H9 (cell line): ENCODE data around the gene MN1. TPM values are rescaled to one million over a fixed set of nuclear protein-coding genes. Genes with fewer than 3 reads are reported as not detected.

Source experiments
- DNase-seq: peaks from one replicate; pipeline ENCODE4 v3.0.0-alpha.2; 2017
- H2AFZ ChIP-seq: one replicate; pipeline ENCODE4 v1.6.1; 2013; ENCODE audit warnings: mild to moderate bottlenecking, low read length, control low read depth, moderate library complexity
- H2AK5ac ChIP-seq: 2 replicates; pipeline ENCODE4 v1.6.1; 2013; ENCODE audit warnings: low read length, control low read depth, mixed read lengths; ENCODE audit not compliant: insufficient read length
- H2BK120ac ChIP-seq: one replicate; pipeline ENCODE4 v1.6.1; 2013; ENCODE audit warnings: low read depth, mild to moderate bottlenecking, low read length, control low read depth, inconsistent platforms; ENCODE audit not compliant: poor library complexity, severe bottlenecking
- H2BK12ac ChIP-seq: 2 replicates; pipeline ENCODE4 v1.6.1; 2013; ENCODE audit warnings: low read length, control low read depth, mixed read lengths, low read depth; ENCODE audit not compliant: insufficient read length
- H2BK15ac ChIP-seq: 2 replicates; pipeline ENCODE4 v1.6.1; 2013; ENCODE audit warnings: low read depth, low read length, control low read depth
- H2BK20ac ChIP-seq: one replicate; pipeline ENCODE4 v1.6.1; 2013; ENCODE audit warnings: low read depth, mild to moderate bottlenecking, low read length, control low read depth, inconsistent platforms; ENCODE audit not compliant: poor library complexity, severe bottlenecking
- H2BK5ac ChIP-seq: 2 replicates; pipeline ENCODE4 v1.6.1; 2013; ENCODE audit warnings: low read length, control low read depth, mixed read lengths; ENCODE audit not compliant: insufficient read length
- H3K14ac ChIP-seq: 2 replicates; pipeline ENCODE4 v1.6.1; 2013; ENCODE audit warnings: low read length, control low read depth; ENCODE audit not compliant: insufficient read depth
- H3K18ac ChIP-seq: 2 replicates; pipeline ENCODE4 v1.6.1; 2013; ENCODE audit warnings: low read depth, mild to moderate bottlenecking, mixed read lengths, low read length, control low read depth; ENCODE audit not compliant: insufficient read length
- H3K23ac ChIP-seq: 2 replicates; pipeline ENCODE4 v1.6.1; 2013; ENCODE audit warnings: low read length, control low read depth, mixed read lengths, low read depth; ENCODE audit not compliant: insufficient read length
- H3K23me2 ChIP-seq: 2 replicates; pipeline ENCODE4 v1.6.1; 2013; ENCODE audit warnings: low read depth, mild to moderate bottlenecking, mixed read lengths, low read length, control low read depth; ENCODE audit not compliant: insufficient read length, poor library complexity, severe bottlenecking
- H3K27ac ChIP-seq: 2 replicates; pipeline ENCODE4 v1.5.1; 2013; ENCODE audit warnings: low read length, control low read depth, mixed read lengths, low read depth; ENCODE audit not compliant: insufficient read length
- H3K27me3 ChIP-seq: 2 replicates; pipeline ENCODE4 v1.6.1; 2013; ENCODE audit warnings: low read length, control low read depth, inconsistent platforms; ENCODE audit not compliant: insufficient read depth
- H3K4ac ChIP-seq: 2 replicates; pipeline ENCODE4 v1.6.1; 2013; ENCODE audit warnings: low read depth, mild to moderate bottlenecking, control low read depth, inconsistent platforms, low read length, moderate library complexity
- H3K4me1 ChIP-seq: 2 replicates; pipeline ENCODE4 v1.6.1; 2013; ENCODE audit warnings: low read length, control low read depth, inconsistent platforms; ENCODE audit not compliant: insufficient read depth
- H3K4me2 ChIP-seq: 2 replicates; pipeline ENCODE4 v1.6.1; 2013; ENCODE audit warnings: low read length, control low read depth, mixed read lengths; ENCODE audit not compliant: insufficient read length, insufficient read depth
- H3K56ac ChIP-seq: 2 replicates; pipeline ENCODE4 v1.6.1; 2013; ENCODE audit warnings: low read depth, mild to moderate bottlenecking, mixed read lengths, low read length, control low read depth; ENCODE audit not compliant: insufficient read length
- H3K79me1 ChIP-seq: 2 replicates; pipeline ENCODE4 v1.6.1; 2013; ENCODE audit warnings: low read depth, mild to moderate bottlenecking, moderate library complexity, low read length, control low read depth, inconsistent platforms; ENCODE audit not compliant: insufficient read depth, poor library complexity, severe bottlenecking
- H3K79me2 ChIP-seq: 2 replicates; pipeline ENCODE4 v1.6.1; 2013; ENCODE audit warnings: low read length, control low read depth, inconsistent platforms; ENCODE audit not compliant: insufficient read depth
- H3K9ac ChIP-seq: 2 replicates; pipeline ENCODE4 v1.6.1; 2013; ENCODE audit warnings: low read length, control low read depth, mixed read lengths; ENCODE audit not compliant: insufficient read length; ENCODE audit errors: extremely low read depth
- H3K9me3 ChIP-seq: one replicate; pipeline ENCODE4 v1.6.1; 2013; ENCODE audit warnings: low read depth, low read length, inconsistent platforms; ENCODE audit not compliant: control insufficient read depth
- H3T11ph ChIP-seq: one replicate; pipeline ENCODE4 v1.6.1; 2013; ENCODE audit warnings: mild to moderate bottlenecking, low read length, control low read depth, inconsistent platforms
- H4K20me1 ChIP-seq: one replicate; pipeline ENCODE4 v1.6.1; 2013; ENCODE audit not compliant: control insufficient read depth, insufficient read length, insufficient read depth
- H4K5ac ChIP-seq: 2 replicates; pipeline ENCODE4 v1.6.1; 2013; ENCODE audit warnings: low read depth, mild to moderate bottlenecking, mixed read lengths, low read length, control low read depth; ENCODE audit not compliant: insufficient read length
- H4K8ac ChIP-seq: replicated peaks from 2 replicates; pipeline ENCODE4 v1.6.1; 2013; ENCODE audit warnings: low read length, control low read depth, mixed read lengths, low read depth; ENCODE audit not compliant: insufficient read length
- H4K91ac ChIP-seq: 2 replicates; pipeline ENCODE4 v1.6.1; 2013; ENCODE audit warnings: low read depth, mild to moderate bottlenecking, moderate library complexity, mixed read lengths, low read length, control low read depth; ENCODE audit not compliant: insufficient read length
- H3K27ac Mint-ChIP-seq, 3 experiments: 2 replicates in 2 of 3; 3 replicates in 1 of 3; pipeline ENCODE4 v1.8.0; 2020 to 2021; ENCODE audit warnings: mixed read lengths in 3 of 3, mild to moderate bottlenecking in 1 of 3, moderate library complexity in 1 of 3
- H3K27me3 Mint-ChIP-seq: 2 replicates; pipeline ENCODE4 v1.8.0; 2021; ENCODE audit warnings: low read depth, mild to moderate bottlenecking, moderate library complexity, mixed read lengths
- H3K36me3 Mint-ChIP-seq, 3 experiments: 2 replicates in 2 of 3; 3 replicates in 1 of 3; pipeline ENCODE4 v1.8.0; 2020 to 2021; ENCODE audit warnings: low read depth in 3 of 3, mixed read lengths in 3 of 3; ENCODE audit not compliant: insufficient read depth in 1 of 3
- H3K4me1 Mint-ChIP-seq, 2 experiments: 2 replicates each; pipeline ENCODE4 v1.8.0; 2020; ENCODE audit warnings: mixed read lengths in 2 of 2
- H3K4me3 Mint-ChIP-seq, 2 experiments: 2 replicates in 1 of 2; 3 replicates in 1 of 2; pipeline ENCODE4 v1.8.0; 2020 to 2021; ENCODE audit warnings: mild to moderate bottlenecking in 2 of 2, mixed read lengths in 2 of 2, moderate library complexity in 1 of 2
- H3K9me3 Mint-ChIP-seq, 2 experiments: 2 replicates in 1 of 2; 3 replicates in 1 of 2; pipeline ENCODE4 v1.8.0; 2020; ENCODE audit warnings: mild to moderate bottlenecking in 2 of 2, mixed read lengths in 2 of 2, moderate library complexity in 1 of 2
- WGBS: extraction: QIAGEN DNeasy Blood & Tissue Kit; methylation state at CpG from one replicate; pipeline ENCODE4 v1.1.7; 2013; ENCODE audit warnings: missing lambda C conversion rate, low lambda C conversion rate, mixed read lengths; ENCODE audit not compliant: insufficient read length; ENCODE audit errors: extremely low coverage; 5-methylcytosine and 5-hydroxymethylcytosine counted together
- total RNA-seq: library from RNA; stranded (reverse); gene quantifications from 2 replicates; pipeline ENCODE4 v1.2.1, GENCODE V29; 2021
- TF ChIP-seq, protein P1 (sequence below): fragments of 200-600 bp; sonication (generic); conservative IDR thresholded peaks from 3 replicates; pipeline ENCODE4 v1.8.0; 2021; ENCODE audit warnings: antibody characterized with exemption, mild to moderate bottlenecking

The MN1 gene
- total RNA-seq, 1 experiment from 2014 or later, result 2.8 TPM

DNA sequence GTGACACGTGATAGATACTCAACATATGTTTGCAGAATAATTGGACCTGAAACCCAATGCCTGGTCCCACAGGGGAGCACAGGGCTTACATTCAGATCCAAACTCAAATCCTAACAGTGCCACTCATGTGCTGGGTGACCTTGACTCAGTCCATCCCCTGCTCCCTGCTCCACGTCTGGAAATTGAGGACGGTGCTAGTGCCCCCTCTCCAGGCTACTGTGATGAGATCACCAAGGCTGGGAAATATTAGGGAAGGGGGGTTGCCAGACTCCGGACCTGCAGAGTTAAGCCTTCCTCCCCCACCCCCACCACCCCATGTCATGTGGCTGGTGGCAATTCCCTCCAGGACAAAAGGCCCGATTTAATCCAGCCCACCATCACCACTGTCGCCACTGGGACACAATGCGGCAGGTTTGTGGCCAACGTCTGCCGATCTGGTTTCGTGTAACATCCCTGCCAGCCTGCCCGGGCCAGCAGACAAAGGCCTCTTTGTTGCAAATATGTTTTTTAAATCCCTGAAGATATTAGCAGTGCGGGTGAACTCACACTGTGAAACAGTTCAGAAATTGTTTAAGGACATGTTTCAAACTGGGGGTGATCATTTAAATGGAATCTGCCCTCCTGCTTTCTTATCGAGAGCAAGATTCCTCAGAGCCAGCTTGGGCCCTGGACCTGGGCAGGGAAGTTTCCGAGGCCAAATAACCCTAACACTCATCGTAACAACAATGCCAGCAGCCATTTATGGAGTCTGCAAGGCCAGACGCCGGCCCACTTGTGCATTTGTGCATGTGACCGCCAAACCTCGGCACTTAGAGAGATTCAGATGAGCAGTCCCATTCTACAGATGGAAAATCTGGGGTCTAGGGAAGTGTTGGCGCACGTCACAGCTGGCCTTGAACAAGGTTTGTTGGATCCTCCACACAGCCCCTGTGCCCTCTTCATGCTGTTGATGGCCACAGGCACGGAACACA, 19.6 kb upstream of the MN1 start:
- Histone ChIP-seq H3K14ac (no peak overlapping the region; the same call in 1 of the 2 replicates), H2BK120ac (no peak overlapping the region), H3K79me2 (no peaks in the 10 kb centered on the region), H3K4me2 (no peak overlapping the region), H2AFZ (peak overlapping the region; percentile 50), H3K27ac (no peak overlapping the region), H3K23me2 (no peaks in the 10 kb centered on the region), H2BK12ac (no peak overlapping the region), H3K23ac (no peak overlapping the region), H3K27me3 (no peaks in the 10 kb centered on the region), H3K4ac (no peak overlapping the region), H3K4me1 (no peaks in the 10 kb centered on the region), H3K79me1 (no peaks in the 10 kb centered on the region), H4K8ac (no peak overlapping the region), H2AK5ac (no peak overlapping the region), H3K56ac (no peak overlapping the region), H3K9ac (no peak overlapping the region), H3K18ac (no peak overlapping the region), H4K91ac (no peak overlapping the region), H2BK20ac (no peak overlapping the region), H4K5ac (no peak overlapping the region), H3K9me3 (no peaks in the 10 kb centered on the region), H4K20me1 (no peaks in the 10 kb centered on the region), H2BK5ac (no peak overlapping the region), H3T11ph (no peak overlapping the region), H2BK15ac (no peak overlapping the region)
- peaks cover 0 to 9% of the 10 kb centered on the region in 2 experiments; a peak in 1 of 5 replicates for H3K9me3 Mint-ChIP-seq
- no CpG with 5 or more reads among the region's 22 CpGs for WGBS
- H3K36me3 Mint-ChIP-seq, result peaks cover 0 to 2% (median 0%) of the 10 kb centered on the region in 3 experiments; a peak in 1 of 7 replicates
- peaks cover 3 to 7% of the 10 kb centered on the region in 2 experiments for H3K4me1 Mint-ChIP-seq
- DNase-seq, result no peak
- H3K27ac Mint-ChIP-seq, result no peak overlapping the region
- peaks cover 8% of the 10 kb centered on the region for H3K27me3 Mint-ChIP-seq
- TF ChIP-seq, protein P1, sequence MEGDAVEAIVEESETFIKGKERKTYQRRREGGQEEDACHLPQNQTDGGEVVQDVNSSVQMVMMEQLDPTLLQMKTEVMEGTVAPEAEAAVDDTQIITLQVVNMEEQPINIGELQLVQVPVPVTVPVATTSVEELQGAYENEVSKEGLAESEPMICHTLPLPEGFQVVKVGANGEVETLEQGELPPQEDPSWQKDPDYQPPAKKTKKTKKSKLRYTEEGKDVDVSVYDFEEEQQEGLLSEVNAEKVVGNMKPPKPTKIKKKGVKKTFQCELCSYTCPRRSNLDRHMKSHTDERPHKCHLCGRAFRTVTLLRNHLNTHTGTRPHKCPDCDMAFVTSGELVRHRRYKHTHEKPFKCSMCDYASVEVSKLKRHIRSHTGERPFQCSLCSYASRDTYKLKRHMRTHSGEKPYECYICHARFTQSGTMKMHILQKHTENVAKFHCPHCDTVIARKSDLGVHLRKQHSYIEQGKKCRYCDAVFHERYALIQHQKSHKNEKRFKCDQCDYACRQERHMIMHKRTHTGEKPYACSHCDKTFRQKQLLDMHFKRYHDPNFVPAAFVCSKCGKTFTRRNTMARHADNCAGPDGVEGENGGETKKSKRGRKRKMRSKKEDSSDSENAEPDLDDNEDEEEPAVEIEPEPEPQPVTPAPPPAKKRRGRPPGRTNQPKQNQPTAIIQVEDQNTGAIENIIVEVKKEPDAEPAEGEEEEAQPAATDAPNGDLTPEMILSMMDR, result 0 out of 3 replicates have a peak, but pooled peaks have one; percentile 15
- H3K4me3 Mint-ChIP-seq, result no peak overlapping the region
